NB4 (cell line): ENCODE results near the gene PHACTR2.

Source experiments
- CTCF ChIP-seq: IDR thresholded peaks from one replicate; pipeline ENCODE4 v1.5.1; 2012; ENCODE audit warnings: low read depth, low read length
- MYC ChIP-seq: IDR thresholded peaks from 2 replicates; pipeline ENCODE4 v1.6.1; 2011; ENCODE audit warnings: low read depth, low read length
- POLR2A ChIP-seq: IDR thresholded peaks from 2 replicates; pipeline ENCODE4 v1.6.1; 2011; ENCODE audit warnings: mild to moderate bottlenecking; ENCODE audit not compliant: insufficient read length; ENCODE audit errors: extremely low read depth

GRCh38 chr6:143822584-143823024, 144.8 kb downstream of the PHACTR2 start:
- TF ChIP-seq CTCF (no peak), POLR2A (no peak), MYC (no peak)
